Stomach (tissue), 9 donors: ENCODE data around the gene MAST4. TPM values are rescaled to one million over a fixed set of nuclear protein-coding genes. Genes with fewer than 3 reads are reported as not detected.
A peak's percentile ranks its signal among the peaks of the same experiment; 100 is the strongest.

Experiments
- DNase-seq, 2 donors: peaks; one replicate each; pipeline versions ENCODE4 v3.0.0 to v3.0.0-alpha.2; 2013 to 2019
- H3K27ac ChIP-seq, 5 donors: fragments of 200-600 bp in 4 of 5; sonication (generic) in 4 of 5; one replicate each; pipeline ENCODE4 v1.5.1; 2013 to 2019; ENCODE audit warnings: mild to moderate bottlenecking in 1 of 5, moderate library complexity in 1 of 5
- H3K27me3 ChIP-seq, 3 donors: fragments of 200-600 bp; sonication (generic); one replicate each; pipeline ENCODE4 v1.5.1; 2017 to 2019; ENCODE audit warnings: mixed run types in 1 of 3
- H3K36me3 ChIP-seq, 4 donors: fragments of 200-600 bp; sonication (generic); 1 replicate in 3 of 4; 2 replicates in 1 of 4; pipeline ENCODE4 v1.5.1; 2016 to 2019
- H3K4me1 ChIP-seq, 4 donors: fragments of 200-600 bp; sonication (generic); one replicate each; pipeline ENCODE4 v1.5.1; 2016 to 2019
- H3K4me3 ChIP-seq, 4 donors: fragments of 200-600 bp; sonication (generic) in 3 of 4; one replicate each; pipeline ENCODE4 v1.5.1; 2016 to 2019; ENCODE audit warnings: mild to moderate bottlenecking in 1 of 4
- H3K9me3 ChIP-seq, 4 donors: fragments of 200-600 bp; sonication (generic); one replicate each; pipeline ENCODE4 v1.5.1; 2016 to 2019
- CTCF ChIP-seq, 7 experiments: fragments of 450-650 bp in 4 of 7; fragments of 200-600 bp in 3 of 7; sonication (generic) in 3 of 7; IDR thresholded peaks; one replicate each; pipeline ENCODE4 v1.5.1; 2016 to 2019; ENCODE audit warnings: antibody characterized with exemption in 7 of 7, control low read depth in 2 of 7, mild to moderate bottlenecking in 1 of 7
- EP300 ChIP-seq: sonication (generic); formaldehyde crosslinking; IDR thresholded peaks from one replicate; pipeline ENCODE4 v1.6.1; 2017; ENCODE audit warnings: antibody characterized with exemption
- POLR2A ChIP-seq, 4 donors: fragments of 450-650 bp; IDR thresholded peaks; one replicate each; pipeline ENCODE4 v1.6.1; 2016; ENCODE audit warnings: antibody characterized with exemption in 4 of 4, control low read depth in 2 of 4, mild to moderate bottlenecking in 1 of 4, moderate library complexity in 1 of 4
- POLR2AphosphoS5 ChIP-seq, 3 donors: sonication (generic); formaldehyde crosslinking; IDR thresholded peaks; one replicate each; pipeline ENCODE4 v1.6.1; 2016; ENCODE audit warnings: antibody characterized with exemption in 3 of 3
- WGBS, 5 donors: extraction: QIAGEN DNeasy Blood & Tissue Kit in 3 of 5; methylation state at CpG; one replicate each; pipeline versions ENCODE4 v1.1.5 to v1.1.7; 2013 to 2018; 5-methylcytosine and 5-hydroxymethylcytosine counted together
- intact Hi-C: fragments of 100-400 bp; cut with DNase I; formaldehyde crosslinking; loops from one replicate; pipeline ENCODE4 v1.15.1; 2023; ENCODE audit warnings: low total_unique reads
- polyA plus RNA-seq, 3 donors: library from polyadenylated mRNA; stranded (reverse); fragments of 200-250 nt; gene quantifications; one replicate each; pipeline ENCODE4 v1.2.3, GENCODE V29; 2013
- total RNA-seq, 5 donors: library from RNA; depleted of rRNA; stranded (reverse); fragments of >200 nt; gene quantifications; one replicate each; pipeline versions ENCODE4 v1.1.0 to v1.2.3, GENCODE V29; 2014 to 2016
- donor health status: healthy with polysubstance abuse.
- donor health status: Bipolar disorder and iron deficiency.
- donor health status: healthy.

Gene MAST4
- total and polyA plus RNA-seq, 8 donors, result 1.5 to 52.5 (median 32.1) TPM

- Histone ChIP-seq H3K36me3 (no peaks in the 10 kb centered on the region), H3K4me1 (peaks cover 12 to 31% (median 14%) of the 10 kb centered on the region in 4 donors), H3K27ac (no peak overlapping the region), H3K9me3 (no peaks in the 10 kb centered on the region), H3K4me3 (no peak overlapping the region), H3K27me3 (peaks cover 0 to 16% (median 0%) of the 10 kb centered on the region in 3 donors)
- no peak for TF ChIP-seq CTCF (IDR thresholded peaks at IDR 0.05)
- no peak for TF ChIP-seq EP300
- TF ChIP-seq POLR2AphosphoS5 (IDR thresholded peaks at IDR 0.05), result no peak
- TF ChIP-seq POLR2A (IDR thresholded peaks at IDR 0.05), result no peak
- 54 to 81% (median 76%) methylated on average over 3 of the region's 3 CpGs for WGBS, 5 donors
- DNase-seq, result no peak
- intact Hi-C loops, result no loop called here
These were observed 230.5 kb downstream of the MAST4 start for GRCh38 chr5:66826696-66827095.

GRCh38 chr5:66828046-66828547, 231.9 kb downstream of the MAST4 start:
- H3K27ac ChIP-seq, result peak overlapping the region in 2 of 5 donors; percentile 23 to 42
- H3K9me3 ChIP-seq, result no peaks in the 10 kb centered on the region
- H3K36me3 ChIP-seq, result no peaks in the 10 kb centered on the region
- intact Hi-C loops, result no loop called here
- DNase-seq, result no peak
- TF ChIP-seq POLR2AphosphoS5 (IDR thresholded peaks at IDR 0.05) (no peak), POLR2A (IDR thresholded peaks at IDR 0.05) (no peak), CTCF (IDR thresholded peaks at IDR 0.05) (no peak), EP300 (no peak)
- peaks cover 12 to 31% (median 14%) of the 10 kb centered on the region in 4 donors for H3K4me1 ChIP-seq
- H3K27me3 ChIP-seq, result peaks cover 0 to 16% (median 0%) of the 10 kb centered on the region in 3 donors
- WGBS, 5 donors, result 20 to 32% (median 26%) methylated on average over 5 of the region's 5 CpGs
- peak overlapping the region; percentile 29 to 47 (median 41) for H3K4me3 ChIP-seq

GRCh38 chr5:66828548-66829357, 232.6 kb downstream of the MAST4 start:
- peak; percentile 64 to 92 for DNase-seq
- no peaks in the 10 kb centered on the region for H3K36me3 ChIP-seq
- peak overlapping the region in 4 of 5 donors; percentile 2 to 42 (median 18) for H3K27ac ChIP-seq
- WGBS, 5 donors, result 2 to 4% (median 2%) methylated on average over 21 of the region's 21 CpGs
- TF ChIP-seq POLR2AphosphoS5 (IDR thresholded peaks at IDR 0.05) (peak in 2 of 3 donors; percentile 4 to 19), EP300 (no peak)
- peak overlapping the region; percentile 29 to 47 (median 41) for H3K4me3 ChIP-seq
- peaks cover 0 to 16% (median 0%) of the 10 kb centered on the region in 3 donors for H3K27me3 ChIP-seq
- H3K9me3 ChIP-seq, result no peaks in the 10 kb centered on the region
- intact Hi-C loops, result no loop called here
- H3K4me1 ChIP-seq, result peaks cover 12 to 31% (median 14%) of the 10 kb centered on the region in 4 donors

- intact Hi-C loops, result no loop called here
- H3K27ac ChIP-seq, result peak overlapping the region in 4 of 5 donors; percentile 2 to 42 (median 18)
- peaks cover 12 to 31% (median 14%) of the 10 kb centered on the region in 4 donors for H3K4me1 ChIP-seq
- H3K36me3 ChIP-seq, result no peaks in the 10 kb centered on the region
- no peaks in the 10 kb centered on the region for H3K9me3 ChIP-seq
- H3K27me3 ChIP-seq, result peaks cover 0 to 16% (median 0%) of the 10 kb centered on the region in 3 donors
- no peak for DNase-seq
- peak overlapping the region; percentile 29 to 47 (median 41) for H3K4me3 ChIP-seq
- TF ChIP-seq CTCF (IDR thresholded peaks at IDR 0.05) (no peak), POLR2AphosphoS5 (IDR thresholded peaks at IDR 0.05) (no peak), EP300 (no peak), POLR2A (IDR thresholded peaks at IDR 0.05) (no peak)
These were observed 233.1 kb downstream of the MAST4 start for GRCh38 chr5:66829358-66829674.

GRCh38 chr5:66829826-66830225, 233.6 kb downstream of the MAST4 start:
- no peak for TF ChIP-seq CTCF (IDR thresholded peaks at IDR 0.05)
- no peak for TF ChIP-seq POLR2A (IDR thresholded peaks at IDR 0.05)
- TF ChIP-seq EP300, result no peak
- no peak for TF ChIP-seq POLR2AphosphoS5 (IDR thresholded peaks at IDR 0.05)
- H3K27ac ChIP-seq, result no peak overlapping the region
- H3K4me3 ChIP-seq, result peak overlapping the region in 1 of 4 donors; percentile 47
- H3K4me1 ChIP-seq, result peaks cover 12 to 31% (median 14%) of the 10 kb centered on the region in 4 donors
- peaks cover 0 to 16% (median 0%) of the 10 kb centered on the region in 3 donors for H3K27me3 ChIP-seq
- no peaks in the 10 kb centered on the region for H3K36me3 ChIP-seq
- intact Hi-C loops, result no loop called here
- peak in 1 of 2 donors; percentile 27 for DNase-seq
- 11 to 27% (median 19%) methylated on average over 2 of the region's 2 CpGs for WGBS, 5 donors
- H3K9me3 ChIP-seq, result no peaks in the 10 kb centered on the region
